Upper lobe of left lung (tissue), 6 donors: ENCODE measurements around the gene PHF5A. TPM values are rescaled to one million over a fixed set of nuclear protein-coding genes. Genes with fewer than 3 reads are reported as not detected.
A peak's percentile ranks its signal among the peaks of the same experiment; 100 is the strongest.

Source experiments
- ATAC-seq, 2 donors: fragments of 200-7000 bp; cut with Tn5 transposase; one replicate each; pipeline ENCODE4 v1.9.1; 2022; ENCODE audit warnings: mild to moderate bottlenecking in 2 of 2, moderate library complexity in 2 of 2; ENCODE audit not compliant: low FRiP score in 2 of 2
- DNase-seq, 2 donors: peaks; one replicate each; pipeline ENCODE4 v3.0.0-alpha.2; 2019 to 2020
- H3K27ac ChIP-seq, 4 donors: fragments of 200-600 bp; sonication (generic); one replicate each; pipeline ENCODE4 v1.5.1; 2016 to 2019
- H3K27me3 ChIP-seq, 4 donors: fragments of 200-600 bp; sonication (generic); one replicate each; pipeline ENCODE4 v1.5.1; 2017 to 2019
- H3K36me3 ChIP-seq, 4 donors: fragments of 200-600 bp; sonication (generic); one replicate each; pipeline ENCODE4 v1.5.1; 2016 to 2019
- H3K4me1 ChIP-seq, 4 donors: fragments of 200-600 bp; sonication (generic); one replicate each; pipeline ENCODE4 v1.5.1; 2018 to 2019
- H3K4me3 ChIP-seq, 4 donors: fragments of 200-600 bp; sonication (generic); one replicate each; pipeline ENCODE4 v1.5.1; 2017 to 2019; ENCODE audit warnings: mild to moderate bottlenecking in 2 of 4, moderate library complexity in 1 of 4
- H3K9me3 ChIP-seq, 4 donors: fragments of 200-600 bp; sonication (generic); one replicate each; pipeline ENCODE4 v1.5.1; 2018 to 2019
- CTCF ChIP-seq, 6 experiments: fragments of 450-650 bp in 4 of 6; fragments of 200-600 bp in 2 of 6; sonication (generic) in 2 of 6; IDR thresholded peaks; one replicate each; pipeline ENCODE4 v1.5.1; 2016 to 2019; ENCODE audit warnings: antibody characterized with exemption in 6 of 6
- EP300 ChIP-seq, 4 donors: sonication (generic); formaldehyde crosslinking; IDR thresholded peaks; one replicate each; pipeline ENCODE4 v1.5.1; 2017; ENCODE audit warnings: antibody characterized with exemption in 4 of 4, control low read depth in 2 of 4
- POLR2A ChIP-seq, 4 donors: fragments of 450-650 bp; IDR thresholded peaks; one replicate each; pipeline ENCODE4 v1.5.1; 2016 to 2017; ENCODE audit warnings: antibody characterized with exemption in 4 of 4, mild to moderate bottlenecking in 2 of 4
- POLR2AphosphoS5 ChIP-seq, 2 donors: sonication (generic); formaldehyde crosslinking; IDR thresholded peaks; one replicate each; pipeline ENCODE4 v1.5.1; 2017; ENCODE audit warnings: antibody characterized with exemption in 2 of 2
- WGBS, 2 donors: methylation state at CpG; one replicate each; pipeline ENCODE4 v1.1.5; 2017 to 2018; 5-methylcytosine and 5-hydroxymethylcytosine counted together
- total RNA-seq, 6 donors: library from RNA; depleted of rRNA in 4 of 6; stranded (reverse); fragments of >200 nt in 4 of 6; gene quantifications; one replicate each; pipeline versions ENCODE4 v1.1.0 to v1.2.1, GENCODE V29; 2016 to 2021
- donor health status: DM: no; HTN: no; CAD: no; lungs with moderate emphysema.
- donor health status: DM: no; HTN: yes; CAD: no; lungs with severe emphysema.

PHF5A gene
- total RNA-seq, 6 donors from 2014 or later: 9.4 to 49.3 (median 31.2) TPM

GRCh38 chr22:41491374-41492100, 23.0 kb upstream of the PHF5A start:
- WGBS, 2 donors: 69 to 72% methylated on average over 5 of the region's 5 CpGs

GRCh38 chr22:41488596-41489385, 20.3 kb upstream of the PHF5A start:
- no peak for ATAC-seq
- 84 to 97% methylated on average over 3 of the region's 3 CpGs for WGBS, 2 donors
- no peak overlapping the region for H3K27ac ChIP-seq

More at GRCh38 chr22:41491374-41492100, 23.0 kb upstream of the PHF5A start:
- Histone ChIP-seq H3K27me3 (no peaks in the 10 kb centered on the region), H3K36me3 (peaks cover 0 to 9% (median 0%) of the 10 kb centered on the region in 4 donors), H3K9me3 (no peaks in the 10 kb centered on the region), H3K4me1 (peaks cover 14 to 39% (median 23%) of the 10 kb centered on the region in 4 donors), H3K27ac (peak overlapping the region in 2 of 4 donors; percentile 21 to 53), H3K4me3 (no peak overlapping the region)
- ATAC-seq (no peak), DNase-seq (no peak)
- TF ChIP-seq EP300 (IDR thresholded peaks at IDR 0.05): no peak
- no peak for TF ChIP-seq POLR2A (IDR thresholded peaks at IDR 0.05)
- no peak for TF ChIP-seq POLR2AphosphoS5 (IDR thresholded peaks at IDR 0.05)
- TF ChIP-seq CTCF (IDR thresholded peaks at IDR 0.05): no peak

GRCh38 chr22:41488076-41488475, 19.6 kb upstream of the PHF5A start:
- Histone ChIP-seq H3K4me3 (no peak overlapping the region), H3K27ac (no peak overlapping the region)
- no peak for ATAC-seq

More at GRCh38 chr22:41488596-41489385, 20.3 kb upstream of the PHF5A start:
- Histone ChIP-seq H3K27me3 (no peaks in the 10 kb centered on the region), H3K36me3 (no peaks in the 10 kb centered on the region), H3K4me3 (no peak overlapping the region), H3K9me3 (no peaks in the 10 kb centered on the region), H3K4me1 (peaks cover 14 to 46% (median 26%) of the 10 kb centered on the region in 4 donors)
- DNase-seq: no peak
- no peak for TF ChIP-seq POLR2AphosphoS5 (IDR thresholded peaks at IDR 0.05)
- TF ChIP-seq POLR2A (IDR thresholded peaks at IDR 0.05): no peak
- no peak for TF ChIP-seq CTCF (IDR thresholded peaks at IDR 0.05)
- no peak for TF ChIP-seq EP300 (IDR thresholded peaks at IDR 0.05)

More at GRCh38 chr22:41488076-41488475, 19.6 kb upstream of the PHF5A start:
- Histone ChIP-seq H3K4me1 (peaks cover 14 to 46% (median 26%) of the 10 kb centered on the region in 4 donors), H3K27me3 (no peaks in the 10 kb centered on the region), H3K9me3 (no peaks in the 10 kb centered on the region), H3K36me3 (no peaks in the 10 kb centered on the region)
- 82 to 92% methylated on average over 4 of the region's 4 CpGs for WGBS, 2 donors
- DNase-seq: no peak
- TF ChIP-seq POLR2AphosphoS5 (IDR thresholded peaks at IDR 0.05) (no peak), CTCF (IDR thresholded peaks at IDR 0.05) (no peak), EP300 (IDR thresholded peaks at IDR 0.05) (no peak), POLR2A (IDR thresholded peaks at IDR 0.05) (no peak)
